ENCODE results near the gene TMEM203. TPM values are rescaled to one million over a fixed set of nuclear protein-coding genes. Genes with fewer than 3 reads are reported as not detected.

The TMEM203 gene
- 57.6 and 83.9 TPM in 2 replicates for total RNA-seq (2014; rRNA removed; shearing (Covaris generic); ENCODE audit: low replicate concordance)

DNA sequence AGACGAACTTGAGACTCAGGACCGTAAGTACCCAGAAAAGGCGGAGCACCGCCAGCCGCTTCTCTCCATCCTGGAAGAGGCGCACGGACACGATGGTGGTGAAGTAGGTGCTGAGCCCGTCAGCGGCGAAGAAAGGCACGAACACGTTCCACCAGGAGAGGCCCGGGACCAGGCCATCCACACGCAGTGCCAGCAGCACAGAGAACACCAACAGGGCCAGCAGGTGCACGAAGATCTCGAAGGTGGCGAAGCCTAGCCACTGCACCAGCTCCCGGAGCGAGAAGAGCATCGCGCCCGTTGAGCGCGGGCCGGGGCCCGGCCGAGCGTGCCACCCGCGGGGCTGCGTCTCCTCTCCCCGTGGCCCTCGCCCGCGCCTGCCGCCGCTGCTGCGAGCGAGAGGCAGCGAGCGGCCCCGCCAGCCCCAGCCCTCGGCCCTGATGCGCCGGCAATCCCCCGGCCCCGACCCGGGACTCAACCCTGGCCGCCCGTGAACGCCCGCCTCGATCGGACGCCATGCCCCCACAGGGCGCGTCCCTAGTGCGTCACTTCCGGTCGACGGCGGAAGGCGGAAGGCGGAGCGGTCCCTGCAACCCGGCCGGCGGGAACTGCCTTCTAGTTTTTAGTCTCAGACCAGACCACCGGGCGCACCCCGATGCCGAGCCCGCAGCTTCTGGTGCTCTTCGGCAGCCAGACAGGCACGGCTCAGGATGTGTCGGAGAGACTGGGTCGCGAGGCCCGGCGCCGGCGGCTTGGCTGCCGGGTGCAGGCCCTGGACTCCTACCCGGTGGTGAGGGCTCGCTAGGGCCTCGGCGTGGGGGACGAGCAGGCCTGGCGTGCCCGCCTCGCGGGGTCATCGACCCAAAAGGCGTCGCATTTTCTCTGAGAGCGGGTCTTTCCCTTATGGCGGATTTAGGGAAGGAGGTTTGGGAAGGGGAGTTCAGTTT, at the start of gene TMEM203, which contains the start of gene NDOR1:
Gene TMEM203 (minus strand): TSS at position 523 of the 944 bp plus-strand sequence. CDS start 234 bp downstream, at position 289.
Gene NDOR1 (plus strand): TSS at position 575 of the 944 bp plus-strand sequence. CDS start 78 bp downstream, at position 653.
- DNase-seq (ENCODE audit: low read depth): peak; percentile 66
- in situ Hi-C loops (cut with HindIII; ENCODE audit: low pct_unique_long_range_greater_than_20kb, low sequenced_read_pairs): no loop called here

DNA sequence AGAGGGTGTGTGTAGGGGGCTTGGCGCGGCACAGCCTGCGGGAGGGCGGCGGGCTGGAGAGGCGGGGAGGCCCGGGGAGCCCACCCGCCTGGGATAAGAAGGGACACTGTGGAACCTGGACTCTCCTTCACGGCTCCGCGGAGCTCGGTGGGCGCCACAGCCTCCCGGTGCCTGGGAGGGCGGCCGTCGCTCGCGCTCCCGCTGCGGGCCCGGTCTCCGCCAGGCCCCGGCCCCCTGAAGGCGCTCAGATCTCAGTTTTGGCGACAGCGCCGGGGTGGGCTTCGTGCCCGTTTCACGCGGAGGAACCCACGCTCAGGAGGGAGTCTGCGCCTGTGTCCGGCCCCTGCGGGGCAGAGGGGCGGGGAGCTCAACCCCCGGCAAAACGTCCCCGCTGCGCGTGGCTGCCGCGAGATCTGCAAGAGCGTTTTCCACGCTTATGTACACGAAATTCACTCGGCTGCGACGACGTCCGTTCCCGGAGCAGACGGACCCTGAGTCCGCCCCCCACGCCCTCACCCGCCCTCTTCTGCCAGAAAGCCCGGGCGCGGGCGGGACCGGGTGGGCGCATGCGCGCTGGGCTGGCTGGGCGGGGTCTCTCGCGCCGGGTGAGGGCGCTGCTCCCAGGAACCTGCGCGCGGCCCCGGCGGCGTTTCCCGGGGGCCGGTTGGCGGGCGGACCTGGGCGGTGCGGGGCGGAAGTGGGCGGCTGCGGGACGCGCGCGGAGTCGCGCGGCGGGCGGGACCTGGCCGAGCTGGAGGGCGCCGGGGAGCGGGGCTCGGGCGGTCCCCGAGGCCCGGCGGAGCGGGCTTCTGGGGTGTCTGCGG, 49.4 kb upstream of the TMEM203 start, which contains the start of gene NELFB:
Gene NELFB (plus strand): TSS at position 704 of the 824 bp plus-strand sequence.
- DNase-seq (ENCODE audit: low read depth): peak; percentile 80
- in situ Hi-C loops (cut with HindIII; ENCODE audit: low pct_unique_long_range_greater_than_20kb, low sequenced_read_pairs): no loop called here

- in situ Hi-C loops (cut with HindIII; ENCODE audit: low pct_unique_long_range_greater_than_20kb, low sequenced_read_pairs): no loop called here
- no peak for DNase-seq (ENCODE audit: low read depth)
Measured at GRCh38 chr9:137253717-137254623, 48.5 kb upstream of the TMEM203 start.

- DNase-seq (ENCODE audit: low read depth): no peak
- in situ Hi-C loops (cut with HindIII; ENCODE audit: low pct_unique_long_range_greater_than_20kb, low sequenced_read_pairs): no loop called here
Measured at GRCh38 chr9:137252555-137253506, 47.4 kb upstream of the TMEM203 start.

- in situ Hi-C loops (cut with HindIII; ENCODE audit: low pct_unique_long_range_greater_than_20kb, low sequenced_read_pairs): no loop called here
- DNase-seq (ENCODE audit: low read depth): no peak
Measured at GRCh38 chr9:137251490-137252268, 46.2 kb upstream of the TMEM203 start.

- in situ Hi-C loops (cut with HindIII; ENCODE audit: low pct_unique_long_range_greater_than_20kb, low sequenced_read_pairs): no loop called here
- no peak for DNase-seq (ENCODE audit: low read depth)
Measured at GRCh38 chr9:137251194-137251461, 45.7 kb upstream of the TMEM203 start, which contains the start of gene STPG3. STPG3 (plus strand) TSS chr9:137251286; CDS start chr9:137251287, 1 bp downstream.

- no peak for DNase-seq (ENCODE audit: low read depth)
- in situ Hi-C loops (cut with HindIII; ENCODE audit: low pct_unique_long_range_greater_than_20kb, low sequenced_read_pairs): no loop called here
Measured at GRCh38 chr9:137250329-137251193, 45.1 kb upstream of the TMEM203 start.

DNA sequence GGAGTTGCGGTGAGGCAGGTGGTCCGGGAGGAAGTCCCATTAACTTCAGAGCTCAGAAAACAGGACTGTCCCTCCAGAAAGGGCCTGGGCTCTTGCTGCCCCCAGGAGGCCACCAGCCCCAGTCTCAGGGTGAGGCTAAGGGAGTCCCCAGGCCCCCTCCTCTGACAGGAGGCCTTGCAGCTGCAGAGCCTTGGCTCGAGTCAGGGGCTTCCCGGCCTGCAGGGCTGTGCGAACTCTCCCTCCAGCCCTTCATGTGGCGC, 42.4 kb upstream of the TMEM203 start:
- in situ Hi-C loops (cut with HindIII; ENCODE audit: low pct_unique_long_range_greater_than_20kb, low sequenced_read_pairs): no loop called here
- DNase-seq (ENCODE audit: low read depth): no peak

DNA sequence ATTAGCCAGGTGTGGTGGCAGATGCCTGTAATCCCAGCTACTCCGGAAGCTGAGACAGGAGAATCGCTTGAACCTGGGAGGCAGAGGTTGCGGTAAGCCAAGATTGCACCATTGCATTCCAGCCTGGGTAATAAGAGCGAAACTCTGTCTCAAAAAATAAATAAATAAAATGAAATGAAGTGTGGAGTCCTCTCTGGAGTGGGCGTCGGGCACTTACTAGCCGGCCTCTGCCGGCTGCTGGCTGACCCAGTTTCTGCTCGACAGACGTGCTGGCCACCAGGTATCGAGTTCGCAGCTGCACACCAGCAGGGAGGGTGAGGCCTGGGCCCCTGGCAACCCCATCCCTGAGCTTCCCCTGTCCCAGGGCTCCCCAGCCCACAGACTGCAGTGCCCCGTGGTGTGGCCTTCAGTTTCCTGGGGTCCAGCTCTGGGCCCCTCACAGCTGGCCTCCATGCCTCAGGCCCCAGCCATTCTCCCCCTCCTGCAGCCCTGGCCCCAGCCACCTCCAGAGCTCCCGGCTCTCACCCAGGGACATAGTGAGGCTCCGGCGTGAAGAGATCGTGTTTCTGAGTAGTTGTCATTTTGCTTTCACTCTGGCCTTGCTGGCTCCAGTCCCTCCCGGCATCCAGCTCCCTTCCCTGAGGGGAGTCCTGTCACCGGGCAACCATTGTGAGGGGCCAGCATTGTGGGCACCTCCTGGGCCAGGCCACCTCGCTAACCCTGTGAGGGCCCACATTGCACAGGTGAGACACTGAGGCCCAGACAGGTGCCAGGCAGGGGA, 41.9 kb upstream of the TMEM203 start:
- in situ Hi-C loops (cut with HindIII; ENCODE audit: low pct_unique_long_range_greater_than_20kb, low sequenced_read_pairs): no loop called here
- DNase-seq (ENCODE audit: low read depth): no peak

GRCh38 chr9:137245450-137246421, 40.3 kb upstream of the TMEM203 start:
- in situ Hi-C loops (cut with HindIII; ENCODE audit: low pct_unique_long_range_greater_than_20kb, low sequenced_read_pairs): no loop called here
- no peak for DNase-seq (ENCODE audit: low read depth)

- no peak for DNase-seq (ENCODE audit: low read depth)
- in situ Hi-C loops (cut with HindIII; ENCODE audit: low pct_unique_long_range_greater_than_20kb, low sequenced_read_pairs): no loop called here
Measured at GRCh38 chr9:137244486-137245449, 39.3 kb upstream of the TMEM203 start.

GRCh38 chr9:137243626-137244485, 38.4 kb upstream of the TMEM203 start:
- in situ Hi-C loops (cut with HindIII; ENCODE audit: low pct_unique_long_range_greater_than_20kb, low sequenced_read_pairs): no loop called here
- DNase-seq (ENCODE audit: low read depth): no peak
